OCI-LY1 (cell line): ENCODE data around the gene SLCO3A1.
A peak's percentile ranks its signal among the peaks of the same experiment; 100 is the strongest.

Experiments used
- H2AFZ ChIP-seq: fragments of 200-600 bp; sonication (generic), shearing (Covaris generic); 2 replicates; pipeline ENCODE4 v1.6.0; 2014; ENCODE audit warnings: antibody characterized with exemption, mild to moderate bottlenecking, low read length
- H3F3A ChIP-seq: fragments of 200-600 bp; sonication (generic), shearing (Covaris generic); 2 replicates; pipeline ENCODE4 v1.6.0; 2014; ENCODE audit warnings: mild to moderate bottlenecking, antibody characterized with exemption, low read length, moderate library complexity; ENCODE audit not compliant: insufficient read depth
- H3K27ac ChIP-seq: fragments of 200-600 bp; sonication (generic); 2 replicates; pipeline ENCODE4 v1.5.1; 2014; ENCODE audit warnings: low read length, mixed run types, mild to moderate bottlenecking, low read depth; ENCODE audit not compliant: poor library complexity, severe bottlenecking
- H3K27me3 ChIP-seq: fragments of 200-600 bp; sonication (generic); 2 replicates; pipeline ENCODE4 v1.6.0; 2014; ENCODE audit warnings: antibody characterized with exemption, mild to moderate bottlenecking, low read length, moderate library complexity; ENCODE audit not compliant: insufficient read depth
- H3K36me3 ChIP-seq: fragments of 200-600 bp; sonication (generic); 2 replicates; pipeline ENCODE4 v1.6.1; 2014; ENCODE audit warnings: mild to moderate bottlenecking, antibody characterized with exemption, low read length, moderate library complexity, mixed read lengths; ENCODE audit not compliant: insufficient read depth
- H3K4me1 ChIP-seq: fragments of 200-600 bp; sonication (generic); 2 replicates; pipeline ENCODE4 v1.5.1; 2014; ENCODE audit warnings: mild to moderate bottlenecking, low read length, moderate library complexity; ENCODE audit not compliant: insufficient read depth, severe bottlenecking
- H3K4me2 ChIP-seq: fragments of 200-600 bp; sonication (generic), shearing (Covaris generic); 2 replicates; pipeline ENCODE4 v1.6.1; 2014; ENCODE audit warnings: low read length
- H3K4me3 ChIP-seq: fragments of 200-600 bp; sonication (generic); 2 replicates; pipeline ENCODE4 v1.5.1; 2014; ENCODE audit warnings: low read length, low read depth, mild to moderate bottlenecking, mixed read lengths; ENCODE audit not compliant: poor library complexity, severe bottlenecking
- H3K79me2 ChIP-seq: fragments of 200-600 bp; shearing (Covaris generic); 2 replicates; pipeline ENCODE4 v1.6.1; 2016; ENCODE audit warnings: mixed run types, low read length, mixed read lengths; ENCODE audit not compliant: insufficient read depth
- H3K9ac ChIP-seq: fragments of 200-600 bp; sonication (generic), shearing (Covaris generic); 2 replicates; pipeline ENCODE4 v1.6.1; 2014; ENCODE audit warnings: mild to moderate bottlenecking, low read length, mixed read lengths
- H3K9me2 ChIP-seq: fragments of 200-600 bp; sonication (generic), shearing (Covaris generic); 2 replicates; pipeline ENCODE4 v1.6.1; 2014; ENCODE audit warnings: low read depth, mild to moderate bottlenecking, low read length, mixed read lengths
- H3K9me3 ChIP-seq: fragments of 200-600 bp; shearing (Covaris generic); 2 replicates; pipeline ENCODE4 v1.6.1; 2014; ENCODE audit warnings: low read length, mixed read lengths
- H4K20me1 ChIP-seq: fragments of 200-600 bp; sonication (generic), shearing (Covaris generic); 2 replicates; pipeline ENCODE4 v1.6.0; 2016; ENCODE audit warnings: mild to moderate bottlenecking, low read length; ENCODE audit not compliant: insufficient read depth
- CTCF ChIP-seq: fragments of 200-600 bp; sonication (generic), shearing (Covaris generic); IDR thresholded peaks from 2 replicates; pipeline ENCODE4 v1.5.1; 2017; ENCODE audit warnings: mild to moderate bottlenecking, antibody characterized with exemption, low read length, moderate library complexity, mixed read lengths
- EZH2 ChIP-seq: fragments of 200-600 bp; sonication (generic), shearing (Covaris generic); IDR thresholded peaks from 2 replicates; pipeline ENCODE4 v1.8.0; 2017; ENCODE audit warnings: borderline replicate concordance, mixed run types, mild to moderate bottlenecking, antibody characterized with exemption, low read length, moderate library complexity, mixed read lengths

SLCO3A1 gene

GRCh38 chr15:91967935-91968606 is 114.6 kb downstream of the SLCO3A1 start:
- Histone ChIP-seq H3K4me1 (no peaks in the 10 kb centered on the region), H3K9ac (no peak overlapping the region), H3K36me3 (no peaks in the 10 kb centered on the region), H3K9me3 (no peaks in the 10 kb centered on the region), H3K79me2 (no peaks in the 10 kb centered on the region), H4K20me1 (no peaks in the 10 kb centered on the region), H3F3A (no peaks in the 10 kb centered on the region), H3K4me2 (no peak overlapping the region), H3K9me2 (no peaks in the 10 kb centered on the region), H3K4me3 (no peak overlapping the region), H3K27me3 (no peaks in the 10 kb centered on the region), H3K27ac (no peak overlapping the region), H2AFZ (no peak overlapping the region)
- TF ChIP-seq EZH2 (no peak), CTCF (no peak)

DNA sequence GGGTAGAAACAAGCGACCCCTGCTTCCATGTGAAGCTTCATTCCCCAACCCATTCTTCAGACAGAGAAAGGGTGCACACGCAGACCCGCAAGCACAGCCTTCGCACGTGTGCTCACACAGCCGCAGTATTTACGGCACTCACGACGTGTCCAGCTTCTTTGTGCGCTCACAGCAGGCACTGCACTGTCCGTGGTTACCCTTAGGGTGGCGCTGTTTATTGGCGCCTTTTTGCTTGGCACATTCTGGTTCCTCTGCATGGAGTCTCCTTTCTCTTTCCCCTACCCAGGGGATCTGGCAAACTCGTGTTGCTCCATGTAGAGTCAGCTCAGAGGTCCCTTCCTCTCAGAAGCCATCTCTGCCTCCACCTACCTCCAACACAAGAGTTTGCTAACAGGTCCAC is 115.1 kb downstream of the SLCO3A1 start:
- Histone ChIP-seq H3K36me3 (no peaks in the 10 kb centered on the region), H3K9ac (no peak overlapping the region), H3K9me2 (no peaks in the 10 kb centered on the region), H2AFZ (no peak overlapping the region), H3K27me3 (no peaks in the 10 kb centered on the region), H3K79me2 (no peaks in the 10 kb centered on the region), H3K27ac (no peak overlapping the region), H3K9me3 (no peaks in the 10 kb centered on the region), H3K4me3 (no peak overlapping the region), H4K20me1 (no peaks in the 10 kb centered on the region), H3F3A (no peaks in the 10 kb centered on the region), H3K4me2 (no peak overlapping the region), H3K4me1 (no peaks in the 10 kb centered on the region)
- TF ChIP-seq EZH2 = no peak
- peak; percentile 8; the same call in 1 of the 2 replicates for TF ChIP-seq CTCF

- Histone ChIP-seq H3K9me3 (no peaks in the 10 kb centered on the region), H3K9me2 (no peaks in the 10 kb centered on the region), H2AFZ (no peak overlapping the region), H3K79me2 (no peaks in the 10 kb centered on the region), H3K9ac (no peak overlapping the region), H3K27ac (no peak overlapping the region), H3K4me1 (no peaks in the 10 kb centered on the region), H4K20me1 (no peaks in the 10 kb centered on the region), H3K27me3 (no peaks in the 10 kb centered on the region), H3K4me2 (no peak overlapping the region), H3K36me3 (no peaks in the 10 kb centered on the region), H3K4me3 (no peak overlapping the region), H3F3A (no peaks in the 10 kb centered on the region)
- no peak for TF ChIP-seq EZH2
- TF ChIP-seq CTCF = no peak
These were observed 116.6 kb downstream of the SLCO3A1 start for GRCh38 chr15:91970142-91970541.
